Stomach (tissue), 4 donors: ENCODE measurements around the gene CHAF1A.

ENCODE experiments used
- EP300 ChIP-seq: sonication (generic); formaldehyde crosslinking; IDR thresholded peaks from one replicate; pipeline ENCODE4 v1.6.1; 2017; ENCODE audit warnings: antibody characterized with exemption
- POLR2A ChIP-seq, 4 donors: fragments of 450-650 bp; IDR thresholded peaks; one replicate each; pipeline ENCODE4 v1.6.1; 2016; ENCODE audit warnings: antibody characterized with exemption in 4 of 4, control low read depth in 2 of 4, mild to moderate bottlenecking in 1 of 4, moderate library complexity in 1 of 4
- POLR2AphosphoS5 ChIP-seq, 3 donors: sonication (generic); formaldehyde crosslinking; IDR thresholded peaks; one replicate each; pipeline ENCODE4 v1.6.1; 2016; ENCODE audit warnings: antibody characterized with exemption in 3 of 3
- TF ChIP-seq, protein P1 (sequence below), 7 experiments: fragments of 450-650 bp in 4 of 7; fragments of 200-600 bp in 3 of 7; sonication (generic) in 3 of 7; IDR thresholded peaks; one replicate each; pipeline ENCODE4 v1.5.1; 2016 to 2019; ENCODE audit warnings: antibody characterized with exemption in 7 of 7, control low read depth in 2 of 7, mild to moderate bottlenecking in 1 of 7

DNA sequence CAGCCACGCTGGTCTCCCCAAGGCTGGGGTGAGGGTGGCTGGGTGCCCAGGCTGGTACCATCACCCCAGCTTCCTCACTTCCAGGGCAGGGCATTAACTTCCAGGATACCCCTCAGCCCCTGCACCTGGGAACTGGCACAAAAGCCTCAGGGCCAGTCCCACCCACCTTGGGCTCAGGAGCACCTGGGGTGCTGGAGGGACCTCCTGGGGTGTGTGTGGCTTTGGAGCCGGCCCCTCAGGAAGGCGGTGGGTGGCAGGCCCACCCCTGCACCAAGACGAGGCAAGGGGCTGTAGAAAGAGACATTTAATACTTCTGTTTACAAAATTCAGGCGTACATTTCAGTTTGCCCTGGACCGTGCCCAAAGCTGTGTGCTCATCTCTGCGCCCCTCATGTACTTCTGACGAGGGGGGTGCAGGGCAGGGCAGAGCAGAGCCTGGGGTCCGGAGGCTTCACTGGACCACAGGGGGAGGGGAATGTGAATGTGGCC is 42.3 kb upstream of the CHAF1A start:
- no peak for TF ChIP-seq EP300
- TF ChIP-seq, protein P1, sequence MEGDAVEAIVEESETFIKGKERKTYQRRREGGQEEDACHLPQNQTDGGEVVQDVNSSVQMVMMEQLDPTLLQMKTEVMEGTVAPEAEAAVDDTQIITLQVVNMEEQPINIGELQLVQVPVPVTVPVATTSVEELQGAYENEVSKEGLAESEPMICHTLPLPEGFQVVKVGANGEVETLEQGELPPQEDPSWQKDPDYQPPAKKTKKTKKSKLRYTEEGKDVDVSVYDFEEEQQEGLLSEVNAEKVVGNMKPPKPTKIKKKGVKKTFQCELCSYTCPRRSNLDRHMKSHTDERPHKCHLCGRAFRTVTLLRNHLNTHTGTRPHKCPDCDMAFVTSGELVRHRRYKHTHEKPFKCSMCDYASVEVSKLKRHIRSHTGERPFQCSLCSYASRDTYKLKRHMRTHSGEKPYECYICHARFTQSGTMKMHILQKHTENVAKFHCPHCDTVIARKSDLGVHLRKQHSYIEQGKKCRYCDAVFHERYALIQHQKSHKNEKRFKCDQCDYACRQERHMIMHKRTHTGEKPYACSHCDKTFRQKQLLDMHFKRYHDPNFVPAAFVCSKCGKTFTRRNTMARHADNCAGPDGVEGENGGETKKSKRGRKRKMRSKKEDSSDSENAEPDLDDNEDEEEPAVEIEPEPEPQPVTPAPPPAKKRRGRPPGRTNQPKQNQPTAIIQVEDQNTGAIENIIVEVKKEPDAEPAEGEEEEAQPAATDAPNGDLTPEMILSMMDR (IDR thresholded peaks at IDR 0.05), result no peak
- no peak for TF ChIP-seq POLR2AphosphoS5 (IDR thresholded peaks at IDR 0.05)
- TF ChIP-seq POLR2A (IDR thresholded peaks at IDR 0.05), result no peak
